Activated T-cell treated with anti-CD3 and anti-CD28 coated beads, Interleukin-2, amount 50 U/mL, for 1 hour (primary cell): ENCODE measurements around the gene MACROH2A1.

Source experiments
- DNase-seq: peaks from one replicate; pipeline ENCODE4 v3.0.0-alpha.2; 2020

MACROH2A1 gene

DNA sequence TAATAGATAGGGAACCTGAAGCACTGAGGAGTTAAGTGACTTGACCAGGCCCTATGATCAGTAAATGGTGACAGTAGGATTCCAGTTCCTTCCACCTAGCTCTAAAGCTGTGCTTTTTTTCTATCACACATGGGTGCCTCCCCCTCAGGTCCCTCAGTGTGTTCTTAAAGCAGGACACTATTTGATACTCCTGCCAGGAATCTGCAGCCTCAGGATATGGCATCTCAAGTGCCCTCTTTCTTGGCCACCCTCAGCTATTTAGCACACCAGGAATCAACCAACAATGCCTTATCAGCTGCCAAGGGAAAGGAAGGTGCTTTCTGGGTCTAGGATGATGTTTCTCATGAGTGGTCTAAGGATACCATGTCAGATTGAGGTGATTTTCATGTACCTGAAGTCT lies 49.1 kb downstream of the MACROH2A1 start:
- DNase-seq = no peak

DNA sequence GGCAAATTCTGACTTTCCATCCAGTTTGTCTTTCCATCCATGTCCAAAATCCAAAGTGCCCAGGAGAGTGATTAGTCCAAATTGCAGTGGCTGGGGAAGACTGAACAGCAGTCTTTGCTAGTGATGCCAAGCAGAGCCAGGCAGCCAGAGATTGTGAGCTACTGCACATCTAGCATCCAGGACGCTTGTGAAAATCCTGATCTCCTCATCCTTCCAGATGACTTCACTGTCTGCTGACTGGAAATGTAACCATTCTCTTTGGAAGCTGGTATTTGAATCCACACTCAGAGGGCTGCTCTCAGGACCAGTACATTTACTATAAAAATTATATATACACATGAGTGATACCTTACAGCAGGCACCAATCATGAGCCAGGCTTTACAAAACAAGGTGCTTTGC lies 49.6 kb downstream of the MACROH2A1 start:
- no peak for DNase-seq

DNA sequence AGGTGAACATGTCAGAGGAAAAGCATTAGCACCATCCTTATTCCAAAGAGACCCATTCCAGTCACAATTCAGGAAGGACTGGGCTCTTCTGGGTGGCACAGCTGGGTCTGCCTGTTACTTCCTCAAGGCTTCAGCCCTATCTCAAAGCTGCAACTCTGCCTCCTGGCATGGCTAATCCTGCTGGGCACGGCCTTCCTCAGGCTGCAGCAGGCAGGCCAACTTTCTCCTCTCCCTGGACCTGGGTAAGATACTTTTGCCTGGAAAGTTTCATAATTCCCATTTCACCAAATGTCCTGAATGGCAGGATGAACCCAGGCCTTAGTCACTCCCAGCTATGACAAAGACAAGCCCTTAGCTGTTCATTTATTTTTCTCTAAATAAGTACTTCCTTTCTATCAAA lies 50.1 kb downstream of the MACROH2A1 start:
- no peak for DNase-seq

DNA sequence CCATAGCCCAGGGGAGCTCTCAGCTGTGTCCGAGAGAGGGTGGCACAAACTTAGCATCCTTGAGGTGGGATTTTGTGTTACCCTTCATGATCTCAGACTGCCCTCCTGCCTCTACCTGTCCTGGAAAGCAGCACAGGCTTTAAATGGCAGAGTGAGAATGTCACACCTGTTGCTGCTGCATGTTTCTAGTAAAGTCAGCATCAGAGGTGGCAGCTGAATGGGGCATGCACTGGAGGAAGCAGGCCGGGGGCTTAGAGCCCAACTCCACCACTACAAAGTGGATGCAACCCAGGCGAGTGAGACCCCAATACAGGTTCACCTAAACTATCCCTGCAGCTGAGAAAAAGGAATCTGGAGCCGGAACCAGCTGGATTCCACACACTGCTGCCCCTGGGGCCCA lies 51.6 kb downstream of the MACROH2A1 start:
- DNase-seq = no peak

DNA sequence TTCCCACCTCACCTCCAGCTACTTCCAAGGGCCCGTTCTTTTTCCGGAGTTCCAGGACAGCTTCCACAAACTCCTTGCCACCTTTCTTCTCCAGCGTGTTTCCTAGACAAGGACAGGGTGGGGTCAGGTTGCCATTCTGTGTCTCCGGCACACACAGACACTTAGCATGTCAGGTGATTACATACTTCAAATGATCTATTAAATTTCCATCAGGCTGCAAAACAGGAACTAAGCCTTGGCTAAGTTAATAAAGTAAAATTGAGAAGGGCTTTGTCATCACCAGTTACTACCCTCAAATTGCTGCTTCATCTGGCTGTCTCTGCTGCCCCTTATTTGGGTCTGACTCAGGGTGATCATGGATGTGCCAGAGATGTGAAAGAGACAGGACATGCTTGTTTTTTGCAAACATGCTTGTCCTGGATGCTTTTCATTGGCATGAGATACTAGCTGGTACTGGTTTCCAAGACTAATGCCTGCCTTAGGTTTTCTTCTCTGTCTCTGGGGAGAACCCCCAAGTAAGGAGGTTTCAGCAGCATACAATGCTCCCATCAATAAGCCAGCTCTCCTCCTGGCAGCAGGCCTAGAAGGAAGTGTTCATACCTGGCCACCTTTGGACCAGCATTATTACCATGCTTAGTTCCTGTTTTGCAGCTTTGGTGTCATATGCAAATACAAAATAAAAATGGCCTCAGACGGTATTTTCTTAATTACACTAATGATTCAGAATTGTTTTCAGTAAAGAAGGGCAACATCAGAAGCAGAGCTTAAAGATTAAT lies 52.9 kb downstream of the MACROH2A1 start:
- DNase-seq = no peak

DNA sequence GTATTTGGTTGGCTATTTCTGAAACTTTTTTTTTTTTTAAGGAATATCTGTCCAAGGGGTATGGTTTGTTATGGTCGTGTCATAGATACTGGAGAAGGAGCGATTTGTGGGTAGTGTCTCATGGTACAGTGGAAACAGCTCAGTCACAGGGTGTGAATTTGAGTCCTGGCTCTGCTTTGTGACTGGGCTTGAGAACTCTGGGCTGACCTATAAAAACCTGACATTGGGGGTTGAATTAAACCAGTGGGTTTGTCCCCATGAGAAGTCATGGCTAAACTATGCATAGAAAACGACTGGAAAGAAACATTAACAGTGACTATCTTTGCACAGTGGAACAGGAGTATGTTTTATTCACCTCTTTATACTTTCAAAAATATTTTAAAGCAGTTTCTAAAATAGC lies 54.7 kb downstream of the MACROH2A1 start:
- no peak for DNase-seq

DNA sequence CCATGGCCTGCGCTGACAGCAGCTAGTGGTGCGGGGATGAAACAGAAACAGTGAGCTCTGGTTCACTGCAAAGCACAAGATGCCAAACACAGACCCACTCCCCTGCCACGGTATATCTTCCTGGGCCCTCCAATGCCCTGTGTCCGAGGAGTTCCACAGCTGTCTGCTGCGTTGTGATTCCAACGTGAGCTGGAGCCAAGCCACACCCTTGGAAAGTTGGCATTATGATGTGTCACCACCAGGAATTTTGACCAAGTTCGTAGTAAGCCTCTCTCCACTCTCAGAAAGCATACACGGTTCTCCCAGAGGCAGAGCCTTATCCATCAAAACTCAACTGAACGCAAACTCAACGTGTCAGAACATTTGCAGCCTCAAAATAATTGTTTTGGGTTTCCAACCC lies 55.6 kb downstream of the MACROH2A1 start:
- DNase-seq = no peak

DNA sequence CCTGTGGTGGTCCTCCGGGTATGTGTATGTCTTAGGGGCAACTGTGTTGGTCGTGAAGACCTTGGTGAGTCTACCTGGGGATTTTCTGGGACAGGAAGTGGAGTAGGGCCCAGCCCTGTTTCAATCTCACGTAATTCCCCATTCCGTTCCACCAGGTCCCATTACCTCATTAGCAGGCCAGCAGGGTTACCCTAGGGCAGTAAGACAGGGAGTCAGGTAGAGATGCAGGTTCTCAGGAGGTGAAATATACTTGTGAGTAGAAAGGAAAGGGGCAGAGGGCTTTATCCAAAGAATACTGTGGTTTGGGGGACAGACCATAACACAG lies 56.5 kb downstream of the MACROH2A1 start:
- DNase-seq = no peak

DNA sequence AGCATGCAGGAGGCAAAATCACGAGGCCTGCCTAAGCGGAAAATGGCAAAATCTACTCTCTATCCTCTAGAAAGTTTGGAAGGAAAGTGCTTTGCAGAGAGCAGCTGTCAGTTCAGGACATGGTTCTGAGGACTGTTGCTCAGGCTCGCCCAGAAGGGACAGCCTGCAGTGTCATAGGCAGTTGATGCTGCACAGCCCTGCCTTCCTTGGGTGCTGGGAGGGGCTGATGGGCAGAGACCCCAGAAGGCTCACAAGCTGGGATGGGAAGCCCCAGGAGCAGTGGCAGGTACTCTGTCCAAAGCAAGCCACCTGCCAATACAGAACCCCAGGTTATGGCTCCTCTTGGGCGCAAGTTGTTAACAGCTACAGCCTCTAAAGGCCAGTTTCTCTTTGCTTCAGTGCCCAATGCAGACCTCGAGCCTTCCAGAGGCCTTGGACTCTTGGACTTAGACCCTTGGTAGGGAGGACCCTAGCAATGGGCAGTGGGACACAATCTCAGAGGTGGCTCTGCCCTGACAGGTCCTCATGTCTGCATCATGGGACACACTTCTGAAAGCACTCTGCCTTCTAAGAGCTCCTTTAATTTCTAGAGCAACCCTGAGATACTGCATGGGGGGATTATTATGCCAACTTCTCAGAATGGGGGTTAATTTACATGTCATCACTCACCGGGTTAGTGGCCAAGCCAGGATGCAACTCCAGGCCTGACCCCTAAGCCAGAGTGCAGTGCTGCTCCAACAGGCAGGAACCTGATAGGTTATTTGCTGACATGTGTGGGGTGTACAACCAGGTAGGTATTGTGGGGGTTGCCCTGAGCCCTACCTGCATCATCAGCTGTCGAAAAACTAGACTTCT lies 57.1 kb downstream of the MACROH2A1 start:
- no peak for DNase-seq

DNA sequence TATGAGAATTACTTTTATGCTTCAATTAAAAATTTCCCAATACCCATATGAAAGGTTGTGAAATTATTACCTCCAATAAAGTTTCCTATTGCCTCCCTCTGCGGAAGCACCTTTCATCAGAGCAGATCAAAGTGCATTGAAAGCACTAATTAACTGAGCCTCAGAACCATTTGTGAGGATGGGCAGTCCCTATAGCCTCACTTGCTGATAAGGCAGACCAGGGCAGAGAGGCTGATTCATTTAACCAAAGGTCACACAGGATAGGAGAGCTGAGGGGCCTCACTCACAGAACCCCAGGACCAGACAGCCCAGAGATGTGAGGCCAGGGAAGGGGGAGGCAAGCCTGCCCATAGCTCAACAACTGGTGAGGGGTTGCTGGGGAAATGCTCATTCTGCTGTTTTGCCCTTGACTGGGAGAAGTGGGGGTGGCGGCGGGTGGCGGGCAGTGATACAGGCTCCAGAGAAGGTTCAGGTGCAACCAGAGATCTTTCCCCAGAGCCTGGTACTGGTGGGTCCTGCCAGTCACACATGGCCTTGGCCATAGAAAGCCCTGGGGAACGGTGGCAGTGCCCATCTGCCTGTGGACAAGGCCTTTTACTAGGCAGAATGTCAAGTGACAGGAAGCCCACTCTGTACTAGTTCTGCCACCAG lies 57.9 kb downstream of the MACROH2A1 start:
- DNase-seq = no peak

DNA sequence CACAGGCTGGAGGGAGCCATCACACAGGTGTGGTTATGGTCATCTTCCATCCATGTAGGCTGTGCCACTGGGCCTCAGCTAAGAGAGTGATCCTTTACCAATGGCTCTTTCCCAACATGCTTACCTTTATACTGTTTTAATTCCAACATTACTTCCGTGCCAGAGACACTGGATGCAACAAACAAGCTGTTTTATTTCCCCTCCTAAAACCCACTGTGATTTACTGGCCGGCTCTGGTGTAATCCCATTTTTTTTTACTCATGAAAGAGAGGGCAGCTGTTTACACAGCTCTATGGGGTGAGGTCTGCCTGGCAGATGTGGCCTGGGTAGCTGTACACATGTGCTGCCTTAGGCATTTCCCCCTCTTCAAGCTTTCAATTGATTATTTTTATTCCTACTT lies 58.5 kb downstream of the MACROH2A1 start:
- DNase-seq = no peak

DNA sequence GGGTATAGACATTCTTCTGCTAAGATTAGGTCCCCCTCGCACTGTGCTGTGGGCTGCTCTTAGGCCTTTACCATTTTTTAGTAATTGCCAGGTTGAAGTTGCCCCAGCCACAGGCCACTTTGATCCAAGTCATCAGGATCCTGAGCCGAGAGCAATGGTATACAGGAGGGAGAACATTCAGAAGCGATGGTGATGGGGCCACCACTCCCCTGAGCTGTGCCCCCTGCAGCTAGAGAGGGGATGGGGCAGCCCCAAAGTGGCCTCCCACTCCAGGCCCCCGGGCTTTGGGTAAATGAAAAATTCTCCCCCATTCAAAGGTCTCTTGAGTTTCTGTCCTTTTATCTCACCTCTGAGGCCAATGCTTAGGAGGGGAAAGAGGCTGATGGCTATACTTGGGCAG lies 59.4 kb downstream of the MACROH2A1 start:
- no peak for DNase-seq

DNA sequence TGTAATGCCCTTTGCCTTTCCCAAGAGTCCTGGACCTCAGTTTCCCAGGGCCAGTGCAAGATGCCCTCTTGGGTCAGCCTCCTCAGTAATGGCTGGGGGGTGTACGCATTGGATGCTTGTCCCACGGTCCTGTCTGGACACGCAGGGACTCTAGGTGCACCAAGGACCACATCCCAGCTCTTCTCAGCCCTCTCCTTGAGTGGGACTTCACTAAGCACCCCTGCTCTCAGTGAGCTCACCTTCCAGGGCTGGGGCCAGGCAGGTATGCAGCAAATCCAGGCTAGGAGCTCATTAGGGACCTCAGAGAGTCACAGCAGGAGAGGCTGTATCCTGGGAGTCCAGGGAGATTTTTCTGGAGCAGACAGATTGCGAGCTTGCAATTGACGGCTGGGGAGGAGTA lies 59.8 kb downstream of the MACROH2A1 start:
- DNase-seq = no peak

DNA sequence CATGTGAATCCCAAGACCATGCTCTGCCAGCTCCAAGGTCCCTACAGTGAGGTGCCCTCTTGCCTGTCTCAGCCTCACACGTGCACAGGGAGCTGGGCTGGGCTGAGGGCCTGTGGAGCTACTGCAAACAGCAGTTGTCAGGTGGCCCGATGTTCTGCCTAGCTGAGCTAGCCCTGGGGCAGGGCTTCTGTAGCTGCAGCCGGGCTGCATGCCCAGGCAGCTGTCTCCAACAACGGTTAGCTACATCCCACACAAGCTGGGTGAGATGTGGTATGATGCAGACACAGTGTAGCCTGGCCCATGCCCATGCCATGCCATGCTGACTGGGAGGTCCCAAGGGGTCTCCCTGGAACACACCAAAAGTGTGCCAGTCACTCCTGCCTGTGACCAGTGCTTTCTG lies 62.0 kb downstream of the MACROH2A1 start:
- no peak for DNase-seq

DNA sequence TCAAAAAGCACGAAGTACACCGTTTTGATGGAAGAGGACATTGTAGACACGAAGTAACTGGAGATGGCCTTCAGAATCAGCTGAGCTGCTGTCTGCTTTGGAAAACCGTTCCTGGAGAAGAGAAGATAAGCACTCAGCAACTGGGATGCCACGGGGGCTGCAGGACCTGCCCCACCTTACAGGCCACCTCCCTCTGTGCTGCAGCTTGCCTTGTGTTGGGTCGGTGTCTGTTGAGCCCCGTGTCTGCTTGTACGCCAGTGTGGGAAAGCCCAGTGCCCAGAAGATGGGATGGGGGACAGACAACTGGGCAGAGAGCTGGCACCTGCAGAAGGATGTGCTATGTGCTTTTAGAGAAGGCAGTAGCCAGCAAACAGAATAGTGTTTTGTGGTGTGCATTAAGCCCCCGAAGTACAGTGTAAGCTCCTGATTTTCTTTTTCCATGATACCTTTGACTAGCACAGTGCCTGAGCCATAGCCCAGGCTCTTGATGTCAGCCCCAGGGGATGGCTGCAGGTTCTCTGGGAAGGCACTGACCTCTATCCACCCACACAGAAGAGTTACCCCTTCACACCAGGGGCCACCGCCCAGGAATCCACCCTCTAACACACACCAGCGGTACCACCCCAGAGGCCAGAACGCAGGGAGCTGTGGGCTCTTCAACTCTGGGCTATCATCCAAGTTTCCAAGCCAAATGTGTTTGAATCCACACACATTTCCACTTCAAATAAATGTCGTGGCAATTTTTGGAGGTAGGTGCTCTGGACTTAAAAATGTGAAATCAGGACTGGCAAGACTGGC lies 63.8 kb downstream of the MACROH2A1 start:
- no peak for DNase-seq

DNA sequence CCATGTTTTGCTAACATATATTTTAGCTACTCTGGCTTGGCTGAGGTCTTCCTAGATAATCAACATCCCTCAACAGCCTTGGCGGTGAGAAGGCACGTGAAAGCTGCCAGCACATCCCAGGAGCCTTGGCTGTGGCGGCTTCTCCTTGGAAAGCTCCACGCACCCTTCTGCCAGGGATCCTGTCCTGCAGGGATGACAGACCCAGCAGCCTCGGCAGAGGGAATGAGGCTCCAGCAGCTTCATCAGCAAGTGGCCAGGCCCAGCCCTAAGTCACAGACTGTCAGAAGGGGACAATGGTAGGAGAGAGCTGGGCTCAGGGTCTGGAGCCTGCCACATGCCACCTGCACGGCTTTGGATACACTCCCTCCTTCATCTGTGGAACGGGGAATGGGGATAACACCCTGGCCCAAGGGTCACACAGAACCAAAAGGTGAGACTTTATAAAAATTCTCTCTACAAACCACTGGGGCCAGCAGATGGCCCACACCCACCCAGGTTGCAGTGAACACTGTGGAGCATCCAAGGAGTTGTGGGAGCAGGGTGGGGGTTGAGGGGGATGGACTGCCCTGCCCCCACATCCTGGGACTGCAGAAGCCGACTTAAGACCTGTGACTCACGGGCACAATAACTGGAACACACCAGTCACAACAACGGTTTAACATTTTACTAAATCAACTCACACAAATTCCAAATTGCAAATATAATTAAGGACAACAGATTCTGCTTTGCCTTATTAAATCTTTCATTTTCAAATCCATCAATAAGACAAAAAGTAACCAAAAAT lies 65.1 kb downstream of the MACROH2A1 start:
- DNase-seq = no peak

DNA sequence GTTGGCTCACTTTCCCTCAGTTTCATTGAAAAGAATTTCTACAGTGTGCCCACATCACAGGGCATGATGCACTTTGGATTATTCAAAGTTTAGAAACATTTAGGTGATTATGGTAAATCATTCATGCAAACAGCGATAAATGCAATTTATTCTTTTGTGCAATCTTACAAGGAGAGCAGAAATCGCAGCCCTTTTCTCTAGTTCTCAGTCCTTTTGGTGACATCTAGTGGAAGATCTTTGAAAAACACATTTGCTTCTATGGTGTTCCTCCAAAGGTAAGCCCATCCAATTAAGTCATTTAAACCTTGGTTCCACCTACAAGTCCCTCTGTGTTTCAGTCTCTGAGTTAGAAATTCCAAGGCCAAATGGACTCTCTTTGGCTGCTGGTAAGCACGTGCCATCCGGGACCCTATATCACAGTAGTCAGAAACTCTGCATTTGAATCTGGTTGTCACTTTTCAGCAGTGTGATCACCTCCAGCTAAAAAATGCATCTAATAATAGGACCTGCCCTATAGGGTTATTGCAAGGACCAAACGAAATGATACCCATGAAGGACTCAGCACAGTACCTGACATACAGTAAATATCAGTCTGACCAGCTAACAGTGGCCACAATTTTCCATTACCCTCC lies 66.4 kb downstream of the MACROH2A1 start:
- DNase-seq = no peak

DNA sequence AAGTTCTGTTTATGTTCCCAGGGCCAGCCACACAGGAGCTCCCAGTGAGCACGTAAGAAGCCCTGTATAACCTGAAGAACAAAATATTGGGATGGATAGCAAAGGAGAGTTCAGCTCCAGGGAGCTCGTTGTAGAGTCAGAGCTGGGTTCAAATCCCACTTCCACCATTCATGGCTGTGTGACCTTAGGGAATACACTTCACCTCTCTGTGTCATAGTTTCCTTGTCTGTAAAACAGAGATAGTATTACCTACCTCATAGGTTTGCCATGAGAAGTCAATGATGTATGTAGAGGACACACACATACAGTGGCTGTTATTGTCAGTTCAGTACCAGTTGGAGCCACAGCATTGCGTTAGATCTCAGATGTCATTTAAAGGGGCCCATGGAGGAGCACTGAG lies 67.4 kb downstream of the MACROH2A1 start:
- no peak for DNase-seq

DNA sequence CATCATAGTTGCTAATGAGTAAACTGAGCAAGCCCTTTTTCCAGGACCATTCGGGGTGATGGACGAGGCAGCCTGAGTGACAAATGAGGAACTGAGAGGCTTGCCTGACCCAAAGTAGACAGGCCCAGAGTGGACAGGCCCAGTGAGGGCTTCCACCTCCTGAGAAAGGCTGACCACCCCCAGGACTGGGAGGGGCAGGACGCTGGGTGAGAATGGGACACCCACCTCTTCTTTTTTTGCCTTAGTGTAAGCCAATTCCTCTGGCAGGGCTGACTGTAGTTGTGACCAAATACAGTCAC lies 68.3 kb downstream of the MACROH2A1 start:
- no peak for DNase-seq

DNA sequence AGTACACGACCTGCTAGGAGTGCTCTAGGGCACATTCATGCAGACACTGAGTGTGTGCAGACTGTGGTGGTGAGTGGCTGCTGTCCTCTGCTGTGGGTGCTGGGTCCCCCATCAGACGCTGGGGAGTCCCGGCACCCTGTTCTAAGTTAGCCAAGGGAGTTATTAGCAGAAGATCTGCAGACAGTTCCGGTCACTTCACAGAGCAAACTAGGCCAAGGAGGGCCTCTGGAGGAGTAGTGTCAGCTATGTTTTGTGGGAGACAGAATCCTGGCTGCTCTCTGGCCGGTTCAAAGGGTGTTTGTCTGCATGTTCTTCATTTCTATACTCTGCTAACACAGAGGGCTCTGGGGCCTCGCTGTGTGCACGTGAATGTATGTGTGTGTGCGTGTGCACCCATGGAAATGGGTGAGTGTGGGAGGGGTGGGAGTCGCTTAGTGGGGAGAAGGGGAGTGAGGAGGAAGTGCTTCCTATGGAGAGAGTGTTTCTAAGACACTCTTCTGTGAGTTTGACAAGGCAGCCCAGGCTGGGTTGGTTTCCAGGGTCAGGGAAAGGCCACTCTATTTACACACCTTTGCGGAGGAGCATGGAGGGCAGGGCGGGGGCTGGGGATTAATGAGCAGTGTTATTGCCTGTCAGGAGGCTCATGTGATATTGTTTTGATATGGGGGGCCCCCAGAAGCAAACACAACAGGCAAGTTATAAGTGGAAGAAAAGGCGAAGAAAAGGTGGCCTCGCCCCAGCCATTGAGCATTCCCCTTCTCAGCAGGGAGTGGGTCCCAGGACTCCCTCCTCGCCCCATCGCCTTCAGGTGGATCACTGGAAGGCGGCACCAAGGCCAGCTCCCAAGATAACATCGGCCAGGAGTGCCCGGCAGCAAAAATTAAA lies 68.9 kb downstream of the MACROH2A1 start:
- DNase-seq = no peak
